Duodenal mucosa (tissue), 2 donors: ENCODE results near the gene GADL1.

Experiments
- H3K27ac ChIP-seq: one replicate; pipeline ENCODE4 v1.7.0; 2013; ENCODE audit warnings: low read depth, low read length
- H3K27me3 ChIP-seq, 2 donors: one replicate each; pipeline ENCODE4 v1.7.0; 2013; ENCODE audit warnings: low read length in 2 of 2, control low read depth in 1 of 2; ENCODE audit not compliant: insufficient read depth in 2 of 2, control insufficient read depth in 1 of 2
- H3K36me3 ChIP-seq, 2 donors: one replicate each; pipeline ENCODE4 v1.7.0; 2013; ENCODE audit warnings: low read length in 2 of 2, control low read depth in 1 of 2; ENCODE audit not compliant: insufficient read depth in 2 of 2, control insufficient read depth in 1 of 2
- H3K4me1 ChIP-seq, 2 donors: one replicate each; pipeline ENCODE4 v1.7.0; 2013; ENCODE audit warnings: low read length in 2 of 2, control low read depth in 1 of 2; ENCODE audit not compliant: insufficient read depth in 2 of 2, control insufficient read depth in 1 of 2
- H3K4me3 ChIP-seq, 2 donors: one replicate each; pipeline ENCODE4 v1.7.0; 2013; ENCODE audit warnings: low read length in 2 of 2, low read depth in 1 of 2
- H3K9ac ChIP-seq, 2 donors: one replicate each; pipeline ENCODE4 v1.7.0; 2013; ENCODE audit warnings: low read length in 2 of 2, low read depth in 1 of 2
- H3K9me3 ChIP-seq, 2 donors: one replicate each; pipeline ENCODE4 v1.7.0; 2013; ENCODE audit warnings: low read length in 2 of 2, control low read depth in 1 of 2; ENCODE audit not compliant: control insufficient read depth in 1 of 2

Gene GADL1

DNA sequence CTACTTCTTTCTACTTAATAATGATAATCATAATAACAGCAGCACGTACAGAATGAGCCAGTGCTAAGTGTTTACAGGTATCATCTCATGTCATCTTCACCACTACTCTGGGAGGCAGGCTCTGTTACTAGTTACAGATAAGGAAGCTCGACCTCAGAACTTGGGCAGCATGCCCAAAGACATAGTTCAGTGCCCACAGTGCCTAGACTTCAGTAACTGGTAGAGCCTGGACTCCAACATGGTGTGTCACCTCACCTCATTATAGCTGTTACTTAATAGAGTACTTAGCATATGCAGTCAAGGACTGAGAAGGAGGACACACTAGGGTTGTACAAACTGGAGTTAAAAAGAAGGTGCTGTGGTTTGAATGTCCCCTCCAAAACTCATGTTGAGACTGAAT lies 7.6 kb downstream of the GADL1 start:
- Histone ChIP-seq H3K9ac (no peak overlapping the region), H3K4me1 (no peaks in the 10 kb centered on the region), H3K27ac (no peak overlapping the region), H3K36me3 (no peaks in the 10 kb centered on the region), H3K4me3 (no peak overlapping the region), H3K9me3 (no peaks in the 10 kb centered on the region), H3K27me3 (peaks cover 0 to 3% of the 10 kb centered on the region in 2 donors)

DNA sequence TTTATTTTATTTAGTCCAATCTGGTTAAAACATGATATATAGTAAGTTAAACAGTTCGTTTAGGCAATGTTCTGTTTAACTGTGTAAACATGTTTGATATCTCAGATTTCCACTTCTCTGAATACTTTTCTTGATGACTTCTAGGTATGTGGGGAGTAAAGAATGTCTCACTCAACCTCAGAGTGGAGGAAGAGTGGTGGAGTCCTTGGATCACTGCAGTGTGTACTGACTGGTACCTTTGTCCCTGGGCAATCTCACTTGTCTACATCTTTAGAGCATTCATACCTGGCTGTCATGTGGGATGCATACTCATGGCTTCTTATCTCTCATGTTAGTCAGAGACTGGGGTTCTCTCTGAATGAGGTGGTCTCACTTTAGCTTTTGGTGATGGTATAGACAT lies 15.6 kb downstream of the GADL1 start:
- H3K9me3 ChIP-seq: no peaks in the 10 kb centered on the region
- H3K4me1 ChIP-seq: no peaks in the 10 kb centered on the region
- no peak overlapping the region for H3K4me3 ChIP-seq
- no peak overlapping the region for H3K27ac ChIP-seq
- peaks cover 3 to 11% of the 10 kb centered on the region in 2 donors for H3K27me3 ChIP-seq
- H3K9ac ChIP-seq: no peak overlapping the region
- H3K36me3 ChIP-seq: no peaks in the 10 kb centered on the region

GRCh38 chr3:30875505-30875904 lies 19.0 kb downstream of the GADL1 start:
- no peak overlapping the region for H3K4me3 ChIP-seq
- H3K27ac ChIP-seq: no peak overlapping the region
- H3K27me3 ChIP-seq: peaks cover 3 to 17% of the 10 kb centered on the region in 2 donors
- H3K9ac ChIP-seq: no peak overlapping the region
- no peaks in the 10 kb centered on the region for H3K4me1 ChIP-seq
- H3K9me3 ChIP-seq: no peaks in the 10 kb centered on the region
- H3K36me3 ChIP-seq: no peaks in the 10 kb centered on the region

GRCh38 chr3:30873671-30874070 lies 20.8 kb downstream of the GADL1 start:
- no peaks in the 10 kb centered on the region for H3K9me3 ChIP-seq
- H3K9ac ChIP-seq: no peak overlapping the region
- peaks cover 3 to 17% of the 10 kb centered on the region in 2 donors for H3K27me3 ChIP-seq
- H3K27ac ChIP-seq: no peak overlapping the region
- H3K4me3 ChIP-seq: no peak overlapping the region
- H3K36me3 ChIP-seq: no peaks in the 10 kb centered on the region
- no peaks in the 10 kb centered on the region for H3K4me1 ChIP-seq

GRCh38 chr3:30872879-30873278 lies 21.6 kb downstream of the GADL1 start:
- no peaks in the 10 kb centered on the region for H3K9me3 ChIP-seq
- H3K27me3 ChIP-seq: peaks cover 3 to 17% of the 10 kb centered on the region in 2 donors
- no peak overlapping the region for H3K9ac ChIP-seq
- no peak overlapping the region for H3K27ac ChIP-seq
- H3K4me3 ChIP-seq: no peak overlapping the region
- H3K4me1 ChIP-seq: no peaks in the 10 kb centered on the region
- H3K36me3 ChIP-seq: no peaks in the 10 kb centered on the region

GRCh38 chr3:30871720-30872119 lies 22.7 kb downstream of the GADL1 start:
- H3K9me3 ChIP-seq: no peaks in the 10 kb centered on the region
- no peaks in the 10 kb centered on the region for H3K4me1 ChIP-seq
- H3K9ac ChIP-seq: no peak overlapping the region
- no peaks in the 10 kb centered on the region for H3K36me3 ChIP-seq
- no peak overlapping the region for H3K4me3 ChIP-seq
- peaks cover 3 to 17% of the 10 kb centered on the region in 2 donors for H3K27me3 ChIP-seq
- no peak overlapping the region for H3K27ac ChIP-seq

DNA sequence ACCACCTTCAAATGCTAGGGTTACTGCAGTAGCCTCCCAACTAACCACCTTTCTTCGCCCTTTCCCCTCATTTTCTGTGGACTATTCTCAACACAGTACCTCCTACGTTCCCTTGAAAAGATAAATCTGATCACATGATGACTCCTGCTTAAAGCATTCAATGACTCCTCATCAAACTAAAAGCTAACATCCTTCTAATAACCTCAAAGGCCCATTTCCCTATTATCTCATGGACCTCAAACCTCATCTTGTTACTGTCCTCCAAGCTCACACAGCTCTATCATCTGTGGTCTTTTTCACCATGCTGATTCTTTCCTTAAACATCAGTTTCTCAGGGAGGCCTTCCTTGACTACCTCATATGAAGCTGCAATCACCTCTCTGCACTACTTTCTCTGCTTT lies 29.6 kb downstream of the GADL1 start:
- Histone ChIP-seq H3K27me3 (peaks cover 0 to 4% of the 10 kb centered on the region in 2 donors), H3K27ac (no peak overlapping the region), H3K4me1 (no peaks in the 10 kb centered on the region), H3K4me3 (no peak overlapping the region), H3K9me3 (no peaks in the 10 kb centered on the region), H3K36me3 (no peaks in the 10 kb centered on the region), H3K9ac (no peak overlapping the region)

GRCh38 chr3:30864132-30864531 lies 30.3 kb downstream of the GADL1 start:
- H3K27me3 ChIP-seq: peaks cover 0 to 4% of the 10 kb centered on the region in 2 donors
- no peaks in the 10 kb centered on the region for H3K4me1 ChIP-seq
- no peak overlapping the region for H3K27ac ChIP-seq
- H3K9me3 ChIP-seq: no peaks in the 10 kb centered on the region
- no peaks in the 10 kb centered on the region for H3K36me3 ChIP-seq
- H3K9ac ChIP-seq: no peak overlapping the region
- H3K4me3 ChIP-seq: no peak overlapping the region

GRCh38 chr3:30862004-30862403 lies 32.5 kb downstream of the GADL1 start:
- Histone ChIP-seq H3K4me1 (no peaks in the 10 kb centered on the region), H3K27ac (no peak overlapping the region), H3K9me3 (no peaks in the 10 kb centered on the region), H3K4me3 (no peak overlapping the region), H3K9ac (no peak overlapping the region), H3K36me3 (no peaks in the 10 kb centered on the region), H3K27me3 (peaks cover 0 to 4% of the 10 kb centered on the region in 2 donors)

GRCh38 chr3:30858894-30859389 lies 35.5 kb downstream of the GADL1 start:
- Histone ChIP-seq H3K9ac (no peak overlapping the region), H3K9me3 (no peaks in the 10 kb centered on the region), H3K27ac (no peak overlapping the region), H3K4me3 (no peak overlapping the region), H3K4me1 (no peaks in the 10 kb centered on the region), H3K36me3 (no peaks in the 10 kb centered on the region), H3K27me3 (no peaks in the 10 kb centered on the region)
